MM.1S (cell line): Measurements from ENCODE around the gene DKK2.

Experiments used
- EZH2 ChIP-seq: fragments of 300-600 bp; sonication (generic); optimal IDR thresholded peaks from 2 replicates; pipeline ENCODE3; 2017; ENCODE audit warnings: low read depth, mild to moderate bottlenecking, antibody characterized with exemption, low read length, mixed read lengths
- EZH2phosphoT487 ChIP-seq: fragments of 300-600 bp; sonication (generic); IDR thresholded peaks from 2 replicates; pipeline ENCODE4 v1.6.1; 2018; ENCODE audit warnings: antibody characterized with exemption, low read length
- TF ChIP-seq, protein P1 (sequence below): fragments of 300-600 bp; sonication (generic); IDR thresholded peaks from 2 replicates; pipeline ENCODE4 v1.5.1; 2016; ENCODE audit warnings: antibody characterized with exemption, low read length, mixed read lengths

DNA sequence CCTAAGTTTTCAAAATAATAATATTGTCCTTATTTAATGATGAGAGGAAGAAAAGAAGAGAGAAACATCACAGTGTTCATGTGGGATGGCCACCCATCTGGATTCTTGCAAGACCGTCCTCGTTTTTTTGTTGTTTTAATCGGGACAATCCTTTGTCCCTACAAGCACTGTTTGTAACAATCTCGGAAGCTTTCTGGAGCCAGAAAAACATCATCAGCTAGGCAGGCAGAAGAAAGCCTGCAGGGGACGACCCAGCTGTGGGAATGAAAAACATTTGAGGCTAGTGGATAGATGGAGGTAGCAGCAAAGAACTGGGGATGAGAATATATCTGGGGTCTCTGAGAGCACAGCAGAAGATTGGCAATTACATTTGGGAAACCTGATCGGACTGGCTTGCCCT is 105.6 kb downstream of the DKK2 start:
- TF ChIP-seq EZH2 (no peak), EZH2phosphoT487 (no peak)
- TF ChIP-seq, protein P1, sequence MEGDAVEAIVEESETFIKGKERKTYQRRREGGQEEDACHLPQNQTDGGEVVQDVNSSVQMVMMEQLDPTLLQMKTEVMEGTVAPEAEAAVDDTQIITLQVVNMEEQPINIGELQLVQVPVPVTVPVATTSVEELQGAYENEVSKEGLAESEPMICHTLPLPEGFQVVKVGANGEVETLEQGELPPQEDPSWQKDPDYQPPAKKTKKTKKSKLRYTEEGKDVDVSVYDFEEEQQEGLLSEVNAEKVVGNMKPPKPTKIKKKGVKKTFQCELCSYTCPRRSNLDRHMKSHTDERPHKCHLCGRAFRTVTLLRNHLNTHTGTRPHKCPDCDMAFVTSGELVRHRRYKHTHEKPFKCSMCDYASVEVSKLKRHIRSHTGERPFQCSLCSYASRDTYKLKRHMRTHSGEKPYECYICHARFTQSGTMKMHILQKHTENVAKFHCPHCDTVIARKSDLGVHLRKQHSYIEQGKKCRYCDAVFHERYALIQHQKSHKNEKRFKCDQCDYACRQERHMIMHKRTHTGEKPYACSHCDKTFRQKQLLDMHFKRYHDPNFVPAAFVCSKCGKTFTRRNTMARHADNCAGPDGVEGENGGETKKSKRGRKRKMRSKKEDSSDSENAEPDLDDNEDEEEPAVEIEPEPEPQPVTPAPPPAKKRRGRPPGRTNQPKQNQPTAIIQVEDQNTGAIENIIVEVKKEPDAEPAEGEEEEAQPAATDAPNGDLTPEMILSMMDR, result no peak
